Mesenchymal stem cell (in vitro differentiated cells and primary cell): ENCODE data around the gene SAMD4B.
A peak's percentile ranks its signal among the peaks of the same experiment; 100 is the strongest.

ENCODE experiments used
- DNase-seq: peaks from one replicate; pipeline ENCODE4 v3.0.0-alpha.2; 2013
- H2AFZ ChIP-seq: one replicate; pipeline ENCODE4 v1.6.1; 2013; ENCODE audit warnings: low read depth, mild to moderate bottlenecking, control low read depth, inconsistent platforms, low read length, moderate library complexity
- H2AK5ac ChIP-seq: 2 replicates; pipeline ENCODE4 v1.6.1; 2013; ENCODE audit warnings: low read length, moderate library complexity, mild to moderate bottlenecking, inconsistent platforms; ENCODE audit not compliant: severe bottlenecking
- H2BK120ac ChIP-seq: one replicate; pipeline ENCODE4 v1.6.1; 2013; ENCODE audit warnings: low read depth, mild to moderate bottlenecking, inconsistent platforms, low read length, moderate library complexity
- H2BK12ac ChIP-seq, 2 experiments: one replicate each; pipeline ENCODE4 v1.6.1; 2013; ENCODE audit warnings: inconsistent platforms in 2 of 2, low read length in 2 of 2, mild to moderate bottlenecking in 2 of 2, moderate library complexity in 2 of 2, control low read depth in 1 of 2
- H2BK15ac ChIP-seq: one replicate; pipeline ENCODE4 v1.6.1; 2013; ENCODE audit warnings: mild to moderate bottlenecking, low read depth, inconsistent platforms; ENCODE audit not compliant: poor library complexity, severe bottlenecking
- H2BK5ac ChIP-seq: 2 replicates; pipeline ENCODE4 v1.6.1; 2013; ENCODE audit warnings: low read depth, mild to moderate bottlenecking, low read length, control low read depth, inconsistent platforms; ENCODE audit not compliant: poor library complexity, severe bottlenecking
- H3K14ac ChIP-seq, 2 experiments: one replicate each; pipeline ENCODE4 v1.6.1; 2013; ENCODE audit warnings: inconsistent platforms in 2 of 2, low read length in 2 of 2, control low read depth in 1 of 2, mild to moderate bottlenecking in 1 of 2, moderate library complexity in 1 of 2
- H3K18ac ChIP-seq, 2 experiments: one replicate each; pipeline ENCODE4 v1.6.1; 2013; ENCODE audit warnings: inconsistent platforms in 2 of 2, low read length in 2 of 2, control low read depth in 1 of 2, low read depth in 1 of 2, mild to moderate bottlenecking in 1 of 2
- H3K23ac ChIP-seq, 2 experiments: one replicate each; pipeline ENCODE4 v1.6.1; 2013; ENCODE audit warnings: inconsistent platforms in 2 of 2, low read length in 2 of 2, mild to moderate bottlenecking in 2 of 2, moderate library complexity in 2 of 2, control low read depth in 1 of 2
- H3K27ac ChIP-seq: 2 replicates; pipeline ENCODE4 v1.5.1; 2013; ENCODE audit warnings: mild to moderate bottlenecking, moderate library complexity, low read length, control low read depth, inconsistent platforms; ENCODE audit not compliant: poor library complexity, severe bottlenecking
- H3K27me3 ChIP-seq, 2 experiments: 2 replicates each; pipeline versions ENCODE4 v1.6.1 to v1.7.0; 2013; ENCODE audit warnings: low read length in 2 of 2, mild to moderate bottlenecking in 2 of 2, moderate library complexity in 2 of 2, control low read depth in 1 of 2, inconsistent platforms in 1 of 2; ENCODE audit not compliant: control insufficient read depth in 1 of 2, insufficient read depth in 1 of 2
- H3K36me3 ChIP-seq, 2 experiments: 2 replicates each; pipeline versions ENCODE4 v1.6.1 to v1.7.0; 2013; ENCODE audit warnings: low read length in 2 of 2, control low read depth in 1 of 2, inconsistent platforms in 1 of 2, low read depth in 1 of 2, mild to moderate bottlenecking in 1 of 2; ENCODE audit not compliant: insufficient read depth in 2 of 2, control insufficient read depth in 1 of 2
- H3K4ac ChIP-seq, 2 experiments: one replicate each; pipeline ENCODE4 v1.6.1; 2013; ENCODE audit warnings: inconsistent platforms in 2 of 2, low read length in 2 of 2, mild to moderate bottlenecking in 2 of 2, moderate library complexity in 2 of 2, control low read depth in 1 of 2, low read depth in 1 of 2
- H3K4me1 ChIP-seq: 2 replicates; pipeline ENCODE4 v1.6.1; 2013; ENCODE audit warnings: low read depth, low read length, control low read depth; ENCODE audit not compliant: control insufficient read depth, insufficient read depth
- H3K4me2 ChIP-seq: 2 replicates; pipeline ENCODE4 v1.6.1; 2013; ENCODE audit warnings: low read length, mild to moderate bottlenecking, inconsistent platforms; ENCODE audit not compliant: poor library complexity, severe bottlenecking
- H3K4me3 ChIP-seq, 2 experiments: 2 replicates each; pipeline versions ENCODE4 v1.5.1 to v1.7.0; 2013; ENCODE audit warnings: low read length in 2 of 2, mild to moderate bottlenecking in 2 of 2, control low read depth in 1 of 2, low read depth in 1 of 2; ENCODE audit not compliant: insufficient read depth in 1 of 2
- H3K79me1 ChIP-seq: replicated peaks from 2 replicates; pipeline ENCODE4 v1.6.1; 2013; ENCODE audit warnings: mild to moderate bottlenecking, control low read depth, low read length, inconsistent platforms; ENCODE audit not compliant: poor library complexity, severe bottlenecking
- H3K9ac ChIP-seq: 2 replicates; pipeline ENCODE4 v1.7.0; 2013; ENCODE audit warnings: mild to moderate bottlenecking, low read length, moderate library complexity
- H3K9me3 ChIP-seq: 2 replicates; pipeline ENCODE4 v1.7.0; 2013; ENCODE audit warnings: mild to moderate bottlenecking, low read length; ENCODE audit not compliant: control insufficient read depth
- H4K8ac ChIP-seq: one replicate; pipeline ENCODE4 v1.6.1; 2013; ENCODE audit warnings: inconsistent platforms, mild to moderate bottlenecking, low read length, moderate library complexity
- H4K91ac ChIP-seq: one replicate; pipeline ENCODE4 v1.6.1; 2013; ENCODE audit warnings: mild to moderate bottlenecking, low read length, inconsistent platforms
- WGBS: methylation state at CpG from one replicate; pipeline ENCODE4 v1.1.7; 2013; ENCODE audit warnings: mixed read lengths; 5-methylcytosine and 5-hydroxymethylcytosine counted together

SAMD4B gene

DNA sequence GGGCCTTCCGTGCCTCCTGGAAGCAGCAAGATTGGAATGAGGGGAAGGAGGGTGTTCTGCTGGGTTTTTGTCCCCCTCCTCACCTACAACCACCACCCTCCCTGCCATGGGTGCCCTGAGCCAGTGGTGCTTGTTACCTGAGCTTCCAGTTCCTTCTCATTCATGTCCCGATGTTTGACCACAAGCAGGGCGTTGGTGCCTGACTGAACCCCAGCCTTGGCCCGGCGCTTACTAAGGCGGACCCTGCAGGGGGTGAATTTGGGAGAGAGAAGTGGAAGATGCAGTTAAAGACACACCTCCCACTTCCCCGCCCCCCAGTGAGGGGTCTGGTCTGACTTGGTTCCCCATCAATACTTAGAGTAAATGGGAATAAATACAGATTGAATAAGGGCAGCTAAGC lies 44.3 kb downstream of the SAMD4B start:
- Histone ChIP-seq H2BK15ac (no peak overlapping the region), H3K79me1 (peaks cover 16% of the 10 kb centered on the region), H4K91ac (no peak overlapping the region), H3K4me1 (peaks cover 15% of the 10 kb centered on the region), H3K4me3 (no peak overlapping the region), H3K27ac (no peak overlapping the region), H2BK12ac (no peak overlapping the region), H3K18ac (no peak overlapping the region), H2AFZ (no peak overlapping the region), H3K27me3 (no peaks in the 10 kb centered on the region), H3K14ac (no peak overlapping the region), H4K8ac (no peak overlapping the region), H3K9ac (no peak overlapping the region), H2BK5ac (no peak overlapping the region), H3K23ac (no peak overlapping the region), H3K36me3 (peaks cover 69 to 79% of the 10 kb centered on the region in 2 experiments), H3K9me3 (no peaks in the 10 kb centered on the region), H2BK120ac (no peak overlapping the region), H2AK5ac (no peak overlapping the region), H3K4me2 (no peak overlapping the region), H3K4ac (no peak overlapping the region)
- DNase-seq = no peak
- WGBS = 100% methylated on average over 3 of the region's 7 CpGs

DNA sequence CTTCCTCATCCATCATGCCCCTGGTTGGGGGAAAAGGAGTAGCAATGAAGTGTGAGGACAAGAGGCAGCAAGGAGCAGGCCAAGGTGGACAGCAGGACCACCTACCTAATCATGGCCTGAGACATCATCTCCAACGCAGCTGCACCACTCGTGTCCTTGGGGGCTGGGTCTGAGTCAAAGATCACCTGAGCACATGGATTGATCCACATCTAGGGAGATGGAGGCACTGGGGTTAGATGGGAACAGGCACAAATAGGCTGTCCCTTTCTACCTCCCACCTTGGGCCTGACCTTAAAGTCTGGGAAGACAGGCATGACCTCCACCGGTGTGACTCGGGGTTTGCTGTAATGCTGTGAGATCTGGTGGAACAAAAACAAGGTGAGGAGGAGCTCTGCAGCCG lies 46.4 kb downstream of the SAMD4B start:
- 98% methylated on average over 5 of the region's 5 CpGs for WGBS
- Histone ChIP-seq H3K4ac (no peak overlapping the region), H2BK120ac (no peak overlapping the region), H3K9me3 (no peaks in the 10 kb centered on the region), H3K23ac (no peak overlapping the region), H4K91ac (no peak overlapping the region), H3K4me2 (no peak overlapping the region), H4K8ac (no peak overlapping the region), H2AFZ (no peak overlapping the region), H3K18ac (no peak overlapping the region), H3K4me1 (peaks cover 18% of the 10 kb centered on the region), H2BK15ac (no peak overlapping the region), H3K36me3 (peaks cover 52 to 67% of the 10 kb centered on the region in 2 experiments), H3K14ac (no peak overlapping the region), H3K27me3 (no peaks in the 10 kb centered on the region), H3K4me3 (no peak overlapping the region), H3K27ac (no peak overlapping the region), H2BK12ac (no peak overlapping the region), H3K9ac (no peak overlapping the region), H2AK5ac (no peak overlapping the region), H3K79me1 (peaks cover 25% of the 10 kb centered on the region), H2BK5ac (no peak overlapping the region)
- DNase-seq = no peak

DNA sequence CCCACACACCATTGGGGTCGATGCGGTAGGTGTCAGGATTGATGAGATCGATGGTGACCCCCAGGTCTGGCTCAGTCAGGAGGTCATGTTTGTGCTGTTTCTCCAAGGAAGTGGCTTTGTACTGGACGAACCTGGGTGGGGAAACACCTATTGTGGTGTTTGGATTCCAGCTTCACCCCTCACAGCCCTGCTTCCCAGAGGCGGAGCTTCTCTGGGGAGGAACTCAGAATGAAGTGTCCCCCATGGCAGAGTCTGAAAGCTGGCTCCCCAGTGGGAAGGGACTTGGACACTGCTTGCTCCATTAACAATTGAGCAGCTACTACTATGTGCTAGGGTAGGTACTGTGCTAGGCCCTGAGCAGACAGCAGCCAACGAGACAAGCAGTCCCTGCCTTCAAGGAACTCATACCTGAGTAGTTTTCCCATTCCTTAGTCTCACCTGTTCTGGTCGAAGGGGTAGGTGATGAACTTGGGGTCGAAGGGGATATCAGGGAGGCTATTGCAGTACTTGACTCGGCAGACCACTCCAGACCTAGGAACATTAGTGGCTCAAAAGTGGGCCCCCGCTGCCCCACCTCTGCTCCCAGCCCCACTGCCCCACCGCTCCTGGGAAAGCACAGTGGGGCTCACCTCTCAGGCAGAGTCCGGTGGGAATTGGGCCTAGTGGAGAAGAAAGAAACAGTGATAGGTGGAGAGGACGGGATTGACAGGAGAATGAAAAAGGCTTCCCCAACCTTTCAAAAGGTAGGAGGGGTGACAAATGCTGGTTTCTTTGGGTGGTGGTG lies 47.6 kb downstream of the SAMD4B start:
- no peak overlapping the region for H4K8ac ChIP-seq
- H3K9ac ChIP-seq = peak overlapping the region; percentile 98
- H2BK15ac ChIP-seq = peak overlapping the region; percentile 8
- no peaks in the 10 kb centered on the region for H3K27me3 ChIP-seq
- H2AK5ac ChIP-seq = no peak overlapping the region
- H2BK5ac ChIP-seq = no peak overlapping the region
- no peak for DNase-seq
- WGBS = 82% methylated on average over 12 of the region's 13 CpGs
- H3K4me2 ChIP-seq = peak overlapping the region; percentile 79
- no peak overlapping the region for H2BK12ac ChIP-seq
- no peak overlapping the region for H4K91ac ChIP-seq
- H3K23ac ChIP-seq = no peak overlapping the region
- no peak overlapping the region for H2AFZ ChIP-seq
- H3K79me1 ChIP-seq = peaks cover 29% of the 10 kb centered on the region
- H3K4me1 ChIP-seq = peaks cover 18% of the 10 kb centered on the region
- H3K18ac ChIP-seq = no peak overlapping the region
- no peaks in the 10 kb centered on the region for H3K9me3 ChIP-seq
- peak overlapping the region; percentile 64 for H2BK120ac ChIP-seq
- peaks cover 49 to 65% of the 10 kb centered on the region in 2 experiments for H3K36me3 ChIP-seq
- no peak overlapping the region for H3K27ac ChIP-seq
- no peak overlapping the region for H3K4ac ChIP-seq
- peak overlapping the region; percentile 41 to 100 for H3K4me3 ChIP-seq
- H3K14ac ChIP-seq = no peak overlapping the region

DNA sequence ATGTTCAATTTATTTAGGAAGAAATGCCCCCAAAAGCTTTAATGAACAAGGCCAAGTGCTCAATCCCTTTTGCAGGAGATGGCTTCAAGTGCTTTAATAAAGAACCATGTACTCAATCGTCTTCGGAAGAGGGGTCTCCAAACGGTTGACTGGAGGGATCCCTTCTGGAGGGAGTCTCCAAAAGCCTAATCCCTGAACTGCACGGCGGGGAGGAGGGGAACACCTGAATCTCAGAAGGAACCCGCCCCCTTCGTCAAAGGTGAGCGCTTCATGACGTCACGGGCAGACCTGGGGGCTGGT lies 48.2 kb downstream of the SAMD4B start:
- 4% methylated on average over 10 of the region's 10 CpGs for WGBS
- Histone ChIP-seq H3K14ac (peak overlapping the region; percentile 9 to 85), H3K9me3 (no peaks in the 10 kb centered on the region), H3K4ac (peak overlapping the region; percentile 69 to 88), H2BK15ac (peak overlapping the region; percentile 94), H2AFZ (peak overlapping the region; percentile 11), H2BK12ac (no peak overlapping the region), H4K8ac (peak overlapping the region; percentile 93), H3K4me3 (peak overlapping the region; percentile 88 to 100), H3K27me3 (no peaks in the 10 kb centered on the region), H3K27ac (peak overlapping the region; percentile 97), H2BK5ac (no peak overlapping the region), H3K36me3 (peaks cover 49 to 65% of the 10 kb centered on the region in 2 experiments), H4K91ac (peak overlapping the region; percentile 90), H3K4me2 (peak overlapping the region; percentile 79), H3K79me1 (peaks cover 28% of the 10 kb centered on the region), H2BK120ac (no peak overlapping the region), H3K18ac (peak overlapping the region; percentile 96 to 99), H3K23ac (no peak overlapping the region), H2AK5ac (peak overlapping the region; percentile 46), H3K9ac (peak overlapping the region; percentile 98), H3K4me1 (peaks cover 15% of the 10 kb centered on the region)
- DNase-seq = no peak
